Liver (tissue), 9 donors: ENCODE results near the gene KDELR3. TPM values are rescaled to one million over a fixed set of nuclear protein-coding genes. Genes with fewer than 3 reads are reported as not detected.

Experiments
- DNase-seq: peaks from one replicate; pipeline ENCODE4 v3.0.0-alpha.2; 2017; ENCODE audit warnings: low spot score
- H3K27ac ChIP-seq, 2 donors: one replicate each; pipeline ENCODE4 v1.7.0; 2013; ENCODE audit warnings: inconsistent platforms in 2 of 2, low read length in 2 of 2, control low read depth in 1 of 2, low read depth in 1 of 2, mild to moderate bottlenecking in 1 of 2
- H3K27me3 ChIP-seq, 4 donors: one replicate each; pipeline versions ENCODE4 v1.6.1 to v1.7.0; 2013; ENCODE audit warnings: low read length in 3 of 4, inconsistent platforms in 1 of 4, mild to moderate bottlenecking in 1 of 4, moderate library complexity in 1 of 4; ENCODE audit not compliant: control insufficient read depth in 4 of 4, insufficient read depth in 4 of 4
- H3K36me3 ChIP-seq, 4 donors: one replicate each; pipeline versions ENCODE4 v1.6.1 to v1.7.0; 2013; ENCODE audit warnings: low read length in 3 of 4, mild to moderate bottlenecking in 3 of 4, low read depth in 1 of 4, moderate library complexity in 1 of 4; ENCODE audit not compliant: control insufficient read depth in 4 of 4, insufficient read depth in 3 of 4
- H3K4me1 ChIP-seq, 4 donors: one replicate each; pipeline versions ENCODE4 v1.6.1 to v1.7.0; 2013; ENCODE audit warnings: low read length in 3 of 4, mild to moderate bottlenecking in 3 of 4, moderate library complexity in 1 of 4; ENCODE audit not compliant: control insufficient read depth in 4 of 4, insufficient read depth in 4 of 4
- H3K4me3 ChIP-seq, 3 donors: one replicate each; pipeline versions ENCODE4 v1.6.1 to v1.7.0; 2013; ENCODE audit warnings: low read length in 3 of 3, control low read depth in 1 of 3, low read depth in 1 of 3, mild to moderate bottlenecking in 1 of 3
- H3K9ac ChIP-seq, 2 donors: one replicate each; pipeline ENCODE4 v1.7.0; 2013; ENCODE audit warnings: low read length in 2 of 2, mild to moderate bottlenecking in 2 of 2, moderate library complexity in 2 of 2, control low read depth in 1 of 2, low read depth in 1 of 2
- H3K9me3 ChIP-seq, 4 donors: one replicate each; pipeline versions ENCODE4 v1.6.1 to v1.7.0; 2013; ENCODE audit warnings: low read length in 3 of 4; ENCODE audit not compliant: control insufficient read depth in 4 of 4
- CTCF ChIP-seq: fragments of 150-350 bp; IDR thresholded peaks from 2 replicates; pipeline ENCODE4 v1.5.1; 2017; ENCODE audit warnings: improper control_type of control experiment, low read depth, low read length; ENCODE audit not compliant: missing input control
- EGR1 ChIP-seq, 2 donors: IDR thresholded peaks; 2 replicates each; pipeline ENCODE4 v1.6.1; 2016 to 2018; ENCODE audit warnings: antibody characterized with exemption in 2 of 2, low read depth in 2 of 2
- FOXA1 ChIP-seq: IDR thresholded peaks from 2 replicates; pipeline ENCODE4 v1.6.1; 2016; ENCODE audit warnings: antibody characterized with exemption
- FOXA2 ChIP-seq: IDR thresholded peaks from 2 replicates; pipeline ENCODE4 v1.6.1; 2016; ENCODE audit warnings: antibody characterized with exemption
- GABPA ChIP-seq, 2 donors: IDR thresholded peaks in 1 of 2; conservative IDR thresholded peaks in 1 of 2; 2 replicates each; pipeline ENCODE4 v1.6.1; 2016; ENCODE audit warnings: antibody characterized with exemption in 2 of 2, mild to moderate bottlenecking in 1 of 2, moderate library complexity in 1 of 2
- HNF4A ChIP-seq, 2 donors: conservative IDR thresholded peaks; 2 replicates each; pipeline ENCODE4 v1.6.1; 2016; ENCODE audit warnings: antibody characterized with exemption in 2 of 2, mild to moderate bottlenecking in 2 of 2
- HNF4G ChIP-seq: IDR thresholded peaks from 2 replicates; pipeline ENCODE4 v1.6.1; 2016; ENCODE audit warnings: antibody characterized with exemption
- JUND ChIP-seq, 2 donors: IDR thresholded peaks; 2 replicates each; pipeline ENCODE4 v1.6.1; 2016; ENCODE audit warnings: antibody characterized with exemption in 2 of 2
- MAX ChIP-seq: IDR thresholded peaks from 2 replicates; pipeline ENCODE4 v1.6.1; 2016; ENCODE audit warnings: antibody characterized with exemption
- NR2F2 ChIP-seq: IDR thresholded peaks from 2 replicates; pipeline ENCODE4 v1.6.1; 2016; ENCODE audit warnings: antibody characterized with exemption
- RAD21 ChIP-seq, 2 donors: IDR thresholded peaks; 2 replicates each; pipeline ENCODE4 v1.6.1; 2016; ENCODE audit warnings: antibody characterized with exemption in 2 of 2, mild to moderate bottlenecking in 2 of 2
- RXRA ChIP-seq, 2 donors: IDR thresholded peaks; 2 replicates each; pipeline ENCODE4 v1.6.1; 2017 to 2018; ENCODE audit warnings: antibody characterized with exemption in 2 of 2, mild to moderate bottlenecking in 1 of 2
- SP1 ChIP-seq: IDR thresholded peaks from 2 replicates; pipeline ENCODE4 v1.6.1; 2018; ENCODE audit warnings: antibody characterized with exemption, mild to moderate bottlenecking
- TAF1 ChIP-seq: conservative IDR thresholded peaks from 2 replicates; pipeline ENCODE4 v1.6.1; 2016; ENCODE audit warnings: antibody characterized with exemption, mild to moderate bottlenecking
- YY1 ChIP-seq: IDR thresholded peaks from 2 replicates; pipeline ENCODE4 v1.6.1; 2016; ENCODE audit warnings: antibody characterized with exemption, mild to moderate bottlenecking
- ZBTB33 ChIP-seq: IDR thresholded peaks from 2 replicates; pipeline ENCODE4 v1.6.1; 2016; ENCODE audit warnings: antibody characterized with exemption
- WGBS: extraction: QIAGEN DNeasy Blood & Tissue Kit; methylation state at CpG from one replicate; pipeline ENCODE4 v1.1.7; 2013; 5-methylcytosine and 5-hydroxymethylcytosine counted together
- polyA plus RNA-seq, 2 donors: library from polyadenylated mRNA; stranded (reverse) in 1 of 2; unstranded in 1 of 2; fragments of 200-250 nt in 1 of 2; fragments of >200 nt in 1 of 2; fragmentation: Nextera tagmentation in 1 of 2; extraction: Ambion mirVana in 1 of 2; gene quantifications; one replicate each; pipeline versions ENCODE4 v1.2.1 to v1.2.3, GENCODE V29; 2013 to 2015
- total RNA-seq, 2 donors: library from RNA; depleted of rRNA; stranded (reverse); fragments of >200 nt; gene quantifications; one replicate each; pipeline ENCODE4 v1.2.3, GENCODE V29; 2014
- TF ChIP-seq, protein P1 (sequence below): IDR thresholded peaks from 2 replicates; pipeline ENCODE4 v1.6.1; 2016; ENCODE audit warnings: antibody characterized with exemption, mild to moderate bottlenecking
- TF ChIP-seq, protein P2 (sequence below): IDR thresholded peaks from 2 replicates; pipeline ENCODE4 v1.6.1; 2016; ENCODE audit warnings: antibody characterized with exemption
- donor health status: healthy.
- donor health status: healthy.
- donor health status: healthy.
- donor health status: healthy.
- donor health status: healthy.

KDELR3 gene
- total and polyA plus RNA-seq, 4 donors, result 3.5 to 12.8 (median 9.5) TPM

DNA sequence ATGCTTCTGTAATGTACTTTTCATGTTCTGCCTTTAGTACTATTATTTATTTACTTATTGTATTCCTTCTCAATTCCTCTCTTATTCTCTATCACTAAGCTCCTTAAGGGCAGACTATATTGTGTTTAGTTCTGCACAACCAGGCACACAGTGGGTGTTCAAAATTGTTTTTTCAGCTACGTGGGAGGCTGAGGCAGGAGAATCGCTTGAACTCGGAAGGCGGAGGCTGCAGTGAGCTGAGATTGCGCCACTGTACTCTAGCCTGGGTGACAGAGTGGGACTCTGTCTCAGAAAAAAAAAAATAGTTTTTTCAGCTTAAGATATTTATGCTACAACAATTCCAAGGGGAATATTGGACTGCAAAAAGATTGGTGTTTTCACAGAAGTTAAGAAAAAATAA, 55.6 kb downstream of the KDELR3 start:
- TF ChIP-seq, protein P1, sequence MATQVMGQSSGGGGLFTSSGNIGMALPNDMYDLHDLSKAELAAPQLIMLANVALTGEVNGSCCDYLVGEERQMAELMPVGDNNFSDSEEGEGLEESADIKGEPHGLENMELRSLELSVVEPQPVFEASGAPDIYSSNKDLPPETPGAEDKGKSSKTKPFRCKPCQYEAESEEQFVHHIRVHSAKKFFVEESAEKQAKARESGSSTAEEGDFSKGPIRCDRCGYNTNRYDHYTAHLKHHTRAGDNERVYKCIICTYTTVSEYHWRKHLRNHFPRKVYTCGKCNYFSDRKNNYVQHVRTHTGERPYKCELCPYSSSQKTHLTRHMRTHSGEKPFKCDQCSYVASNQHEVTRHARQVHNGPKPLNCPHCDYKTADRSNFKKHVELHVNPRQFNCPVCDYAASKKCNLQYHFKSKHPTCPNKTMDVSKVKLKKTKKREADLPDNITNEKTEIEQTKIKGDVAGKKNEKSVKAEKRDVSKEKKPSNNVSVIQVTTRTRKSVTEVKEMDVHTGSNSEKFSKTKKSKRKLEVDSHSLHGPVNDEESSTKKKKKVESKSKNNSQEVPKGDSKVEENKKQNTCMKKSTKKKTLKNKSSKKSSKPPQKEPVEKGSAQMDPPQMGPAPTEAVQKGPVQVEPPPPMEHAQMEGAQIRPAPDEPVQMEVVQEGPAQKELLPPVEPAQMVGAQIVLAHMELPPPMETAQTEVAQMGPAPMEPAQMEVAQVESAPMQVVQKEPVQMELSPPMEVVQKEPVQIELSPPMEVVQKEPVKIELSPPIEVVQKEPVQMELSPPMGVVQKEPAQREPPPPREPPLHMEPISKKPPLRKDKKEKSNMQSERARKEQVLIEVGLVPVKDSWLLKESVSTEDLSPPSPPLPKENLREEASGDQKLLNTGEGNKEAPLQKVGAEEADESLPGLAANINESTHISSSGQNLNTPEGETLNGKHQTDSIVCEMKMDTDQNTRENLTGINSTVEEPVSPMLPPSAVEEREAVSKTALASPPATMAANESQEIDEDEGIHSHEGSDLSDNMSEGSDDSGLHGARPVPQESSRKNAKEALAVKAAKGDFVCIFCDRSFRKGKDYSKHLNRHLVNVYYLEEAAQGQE, result no peak
- no peak for TF ChIP-seq RXRA (IDR thresholded peaks at IDR 0.05)
- no peak for TF ChIP-seq NR2F2
- TF ChIP-seq HNF4G, result no peak
- TF ChIP-seq JUND (IDR thresholded peaks at IDR 0.05), result no peak
- TF ChIP-seq FOXA2, result no peak
- no peak for TF ChIP-seq RAD21 (IDR thresholded peaks at IDR 0.05)
- TF ChIP-seq CTCF, result no peak
- no peak for TF ChIP-seq HNF4A (conservative IDR thresholded peaks at IDR 0.05)
- Histone ChIP-seq H3K36me3 (no peaks in the 10 kb centered on the region), H3K9ac (no peak overlapping the region), H3K9me3 (no peaks in the 10 kb centered on the region), H3K4me3 (no peak overlapping the region), H3K27me3 (no peaks in the 10 kb centered on the region), H3K4me1 (no peaks in the 10 kb centered on the region), H3K27ac (no peak overlapping the region)
- WGBS, result 93% methylated on average over 5 of the region's 5 CpGs
- no peak for DNase-seq

GRCh38 chr22:38524429-38524828, 56.5 kb downstream of the KDELR3 start:
- TF ChIP-seq YY1, result no peak
- TF ChIP-seq ZBTB33, result no peak
- no peak for TF ChIP-seq FOXA2
- no peak for TF ChIP-seq SP1
- TF ChIP-seq, protein P1, result no peak
- no peak for TF ChIP-seq HNF4G
- TF ChIP-seq JUND (IDR thresholded peaks at IDR 0.05), result no peak
- no peak for TF ChIP-seq MAX
- no peak for TF ChIP-seq RXRA (IDR thresholded peaks at IDR 0.05)
- no peak for TF ChIP-seq RAD21 (IDR thresholded peaks at IDR 0.05)
- TF ChIP-seq, protein P2, sequence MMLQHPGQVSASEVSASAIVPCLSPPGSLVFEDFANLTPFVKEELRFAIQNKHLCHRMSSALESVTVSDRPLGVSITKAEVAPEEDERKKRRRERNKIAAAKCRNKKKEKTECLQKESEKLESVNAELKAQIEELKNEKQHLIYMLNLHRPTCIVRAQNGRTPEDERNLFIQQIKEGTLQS, result no peak
- TF ChIP-seq GABPA (IDR thresholded peaks at IDR 0.05 in 1 of 2, conservative IDR thresholded peaks at IDR 0.05 in 1 of 2), result no peak
- no peak for TF ChIP-seq HNF4A (conservative IDR thresholded peaks at IDR 0.05)
- TF ChIP-seq EGR1 (IDR thresholded peaks at IDR 0.05; ENCODE audit: low read depth in 2 of 2), result no peak
- TF ChIP-seq CTCF, result no peak
- TF ChIP-seq NR2F2, result no peak
- TF ChIP-seq TAF1, result no peak
- TF ChIP-seq FOXA1, result no peak
- Histone ChIP-seq H3K4me3 (no peak overlapping the region), H3K9me3 (no peaks in the 10 kb centered on the region), H3K27me3 (no peaks in the 10 kb centered on the region), H3K9ac (no peak overlapping the region), H3K36me3 (no peaks in the 10 kb centered on the region), H3K4me1 (no peaks in the 10 kb centered on the region), H3K27ac (no peak overlapping the region)
- DNase-seq, result no peak
- 81% methylated on average over 3 of the region's 3 CpGs for WGBS
